Right atrium auricular region (tissue), 2 donors: ENCODE results near the gene RNF220. TPM values are rescaled to one million over a fixed set of nuclear protein-coding genes. Genes with fewer than 3 reads are reported as not detected.

ENCODE experiments used
- DNase-seq: peaks from one replicate; pipeline ENCODE4 v3.0.0-alpha.2; 2019; ENCODE audit warnings: low spot score
- H3K27ac ChIP-seq, 2 donors: fragments of 200-600 bp; sonication (generic); 1 replicate in 1 of 2; 2 replicates in 1 of 2; pipeline ENCODE4 v1.5.1; 2016 to 2019
- H3K27me3 ChIP-seq, 2 donors: fragments of 200-600 bp; sonication (generic); one replicate each; pipeline versions ENCODE4 v1.5.1 to v1.6.0; 2017 to 2019
- H3K36me3 ChIP-seq: fragments of 200-600 bp; sonication (generic); one replicate; pipeline ENCODE4 v1.5.1; 2016
- H3K4me1 ChIP-seq, 2 donors: fragments of 200-600 bp; sonication (generic); one replicate each; pipeline versions ENCODE4 v1.5.1 to v1.6.0; 2017 to 2019
- H3K4me3 ChIP-seq, 2 donors: fragments of 200-600 bp; sonication (generic); 1 replicate in 1 of 2; 2 replicates in 1 of 2; pipeline ENCODE4 v1.5.1; 2017 to 2019; ENCODE audit warnings: mild to moderate bottlenecking in 1 of 2, moderate library complexity in 1 of 2
- H3K9me3 ChIP-seq, 2 donors: fragments of 200-600 bp; sonication (generic); one replicate each; pipeline ENCODE4 v1.5.1; 2019
- total RNA-seq, 2 donors: library from RNA; depleted of rRNA; stranded (reverse); fragments of >200 nt; gene quantifications; one replicate each; pipeline ENCODE4 v1.1.0, GENCODE V29; 2016
- TF ChIP-seq, protein P1 (sequence below), 2 donors: fragments of 200-600 bp; sonication (generic); IDR thresholded peaks; one replicate each; pipeline ENCODE4 v1.5.1; 2019; ENCODE audit warnings: antibody characterized with exemption in 2 of 2

Gene RNF220
- total RNA-seq, 2 donors from 2014 or later = 76.1 to 91.6 TPM

DNA sequence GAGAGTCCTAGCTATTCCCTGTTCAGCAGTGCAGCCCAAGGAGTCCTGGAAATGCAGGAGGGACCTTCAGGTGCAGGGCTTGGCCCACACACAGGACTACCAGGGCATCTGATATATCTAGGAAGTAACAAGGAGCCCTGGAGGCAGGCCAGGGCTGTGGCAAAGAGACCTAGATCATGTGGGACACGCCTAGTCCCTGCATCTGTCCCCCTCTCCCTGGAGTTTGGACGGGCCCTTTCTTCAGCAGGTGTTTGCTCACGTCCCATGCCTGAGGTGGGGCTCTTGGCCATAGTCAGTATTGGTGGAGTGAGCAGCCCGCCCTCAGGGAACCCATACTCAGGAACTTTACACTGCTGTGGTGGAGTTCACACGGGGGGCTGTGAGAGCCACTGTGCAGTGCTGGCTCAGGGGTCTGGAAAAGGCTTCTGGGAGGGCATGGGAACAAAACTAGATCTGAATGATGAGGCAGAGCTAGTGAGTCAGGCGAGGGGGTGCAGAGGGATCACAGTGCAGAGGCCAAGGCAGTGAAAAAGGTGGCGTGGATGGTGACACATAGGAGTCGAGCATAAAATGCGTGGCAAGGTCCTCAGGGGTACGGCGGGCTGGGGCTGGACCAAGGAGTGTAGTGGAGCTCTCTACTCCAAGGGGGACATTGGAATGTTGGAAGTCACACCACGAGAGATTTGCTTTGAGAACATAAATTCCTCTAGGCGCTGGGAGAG is 243.6 kb downstream of the RNF220 start:
- TF ChIP-seq, protein P1, sequence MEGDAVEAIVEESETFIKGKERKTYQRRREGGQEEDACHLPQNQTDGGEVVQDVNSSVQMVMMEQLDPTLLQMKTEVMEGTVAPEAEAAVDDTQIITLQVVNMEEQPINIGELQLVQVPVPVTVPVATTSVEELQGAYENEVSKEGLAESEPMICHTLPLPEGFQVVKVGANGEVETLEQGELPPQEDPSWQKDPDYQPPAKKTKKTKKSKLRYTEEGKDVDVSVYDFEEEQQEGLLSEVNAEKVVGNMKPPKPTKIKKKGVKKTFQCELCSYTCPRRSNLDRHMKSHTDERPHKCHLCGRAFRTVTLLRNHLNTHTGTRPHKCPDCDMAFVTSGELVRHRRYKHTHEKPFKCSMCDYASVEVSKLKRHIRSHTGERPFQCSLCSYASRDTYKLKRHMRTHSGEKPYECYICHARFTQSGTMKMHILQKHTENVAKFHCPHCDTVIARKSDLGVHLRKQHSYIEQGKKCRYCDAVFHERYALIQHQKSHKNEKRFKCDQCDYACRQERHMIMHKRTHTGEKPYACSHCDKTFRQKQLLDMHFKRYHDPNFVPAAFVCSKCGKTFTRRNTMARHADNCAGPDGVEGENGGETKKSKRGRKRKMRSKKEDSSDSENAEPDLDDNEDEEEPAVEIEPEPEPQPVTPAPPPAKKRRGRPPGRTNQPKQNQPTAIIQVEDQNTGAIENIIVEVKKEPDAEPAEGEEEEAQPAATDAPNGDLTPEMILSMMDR (IDR thresholded peaks at IDR 0.05) = no peak
- peaks cover 0 to 24% of the 10 kb centered on the region in 2 donors for H3K4me1 ChIP-seq
- H3K36me3 ChIP-seq = peaks cover 61% of the 10 kb centered on the region

DNA sequence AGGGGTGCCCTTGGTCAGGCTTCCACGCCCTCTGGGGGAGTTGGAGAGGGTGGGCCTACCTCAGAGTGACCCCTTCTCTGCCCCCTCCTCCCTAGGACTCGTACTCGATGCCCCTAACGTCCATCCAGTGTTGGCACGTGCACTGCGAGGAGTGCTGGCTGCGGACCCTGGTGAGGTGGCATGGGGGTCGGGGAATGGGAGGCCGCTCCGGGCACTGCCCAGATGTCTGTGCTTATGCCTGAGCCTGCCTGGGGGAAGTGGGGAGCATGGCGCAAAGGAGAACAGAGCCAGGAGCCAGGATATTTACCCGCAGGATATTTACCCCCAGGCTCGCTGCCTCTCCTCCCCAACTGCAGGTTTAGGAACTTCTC is 244.7 kb downstream of the RNF220 start:
- Histone ChIP-seq H3K4me1 (peaks cover 0 to 13% of the 10 kb centered on the region in 2 donors), H3K4me3 (no peak overlapping the region), H3K9me3 (no peaks in the 10 kb centered on the region), H3K27me3 (no peaks in the 10 kb centered on the region), H3K27ac (no peak overlapping the region), H3K36me3 (peaks cover 57% of the 10 kb centered on the region)
- TF ChIP-seq, protein P1 (IDR thresholded peaks at IDR 0.05) = no peak
- no peak for DNase-seq

More for the DNA sequence above, 243.6 kb downstream of the RNF220 start:
- no peak overlapping the region for H3K4me3 ChIP-seq
- no peaks in the 10 kb centered on the region for H3K27me3 ChIP-seq
- no peak overlapping the region for H3K27ac ChIP-seq
- DNase-seq = no peak
- no peaks in the 10 kb centered on the region for H3K9me3 ChIP-seq

DNA sequence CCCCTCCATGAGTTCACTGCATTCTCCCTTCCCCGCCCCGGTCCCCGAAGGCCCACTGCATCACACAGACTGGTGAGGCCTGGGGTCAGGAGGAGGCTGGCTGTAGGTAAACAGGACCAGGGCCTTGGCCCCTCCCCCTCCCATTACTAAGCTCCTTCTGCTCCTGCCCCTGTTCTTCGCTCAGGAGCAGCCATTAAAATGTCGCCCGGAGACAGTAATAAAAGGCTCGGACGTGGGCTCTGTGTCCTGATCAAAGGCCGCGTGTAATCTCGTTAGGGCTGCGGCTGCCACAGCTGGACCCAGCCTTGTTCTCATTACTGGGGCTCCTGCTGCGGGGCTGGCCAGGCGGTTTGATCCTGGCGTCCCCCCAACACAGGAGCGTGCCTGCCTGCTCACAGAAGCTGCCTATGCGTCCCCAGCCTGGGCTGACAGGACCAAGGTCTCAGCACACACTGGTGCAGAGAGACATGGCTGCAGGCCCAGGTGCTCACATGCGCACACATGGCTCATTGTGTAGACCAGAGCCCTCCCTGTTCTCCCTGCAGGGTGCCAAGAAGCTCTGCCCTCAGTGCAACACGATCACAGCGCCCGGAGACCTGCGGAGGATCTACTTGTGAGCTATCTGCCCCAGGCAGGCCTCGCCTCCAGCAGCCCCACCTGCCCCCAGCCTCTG is 245.2 kb downstream of the RNF220 start:
- peaks cover 52% of the 10 kb centered on the region for H3K36me3 ChIP-seq
- no peak overlapping the region for H3K4me3 ChIP-seq
- H3K27ac ChIP-seq = no peak overlapping the region
- no peak for DNase-seq
- peaks cover 0 to 8% of the 10 kb centered on the region in 2 donors for H3K4me1 ChIP-seq
- H3K27me3 ChIP-seq = no peaks in the 10 kb centered on the region
- TF ChIP-seq, protein P1 (IDR thresholded peaks at IDR 0.05) = no peak
- no peaks in the 10 kb centered on the region for H3K9me3 ChIP-seq

DNA sequence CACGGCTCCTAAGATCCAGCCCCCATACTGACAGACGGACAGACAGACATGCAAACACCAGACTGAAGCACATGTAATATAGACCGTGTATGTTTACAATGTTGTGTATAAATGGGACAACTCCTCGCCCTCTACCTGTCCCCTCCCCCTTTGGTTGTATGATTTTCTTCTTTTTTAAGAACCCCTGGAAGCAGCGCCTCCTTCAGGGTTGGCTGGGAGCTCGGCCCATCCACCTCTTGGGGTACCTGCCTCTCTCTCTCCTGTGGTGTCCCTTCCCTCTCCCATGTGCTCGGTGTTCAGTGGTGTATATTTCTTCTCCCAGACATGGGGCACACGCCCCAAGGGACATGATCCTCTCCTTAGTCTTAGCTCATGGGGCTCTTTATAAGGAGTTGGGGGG is 246.0 kb downstream of the RNF220 start:
- Histone ChIP-seq H3K36me3 (peaks cover 46% of the 10 kb centered on the region), H3K4me3 (no peak overlapping the region), H3K27me3 (no peaks in the 10 kb centered on the region), H3K27ac (no peak overlapping the region), H3K9me3 (no peaks in the 10 kb centered on the region), H3K4me1 (peaks cover 0 to under 1% of the 10 kb centered on the region in 2 donors)
- TF ChIP-seq, protein P1 (IDR thresholded peaks at IDR 0.05) = no peak
- DNase-seq = no peak

DNA sequence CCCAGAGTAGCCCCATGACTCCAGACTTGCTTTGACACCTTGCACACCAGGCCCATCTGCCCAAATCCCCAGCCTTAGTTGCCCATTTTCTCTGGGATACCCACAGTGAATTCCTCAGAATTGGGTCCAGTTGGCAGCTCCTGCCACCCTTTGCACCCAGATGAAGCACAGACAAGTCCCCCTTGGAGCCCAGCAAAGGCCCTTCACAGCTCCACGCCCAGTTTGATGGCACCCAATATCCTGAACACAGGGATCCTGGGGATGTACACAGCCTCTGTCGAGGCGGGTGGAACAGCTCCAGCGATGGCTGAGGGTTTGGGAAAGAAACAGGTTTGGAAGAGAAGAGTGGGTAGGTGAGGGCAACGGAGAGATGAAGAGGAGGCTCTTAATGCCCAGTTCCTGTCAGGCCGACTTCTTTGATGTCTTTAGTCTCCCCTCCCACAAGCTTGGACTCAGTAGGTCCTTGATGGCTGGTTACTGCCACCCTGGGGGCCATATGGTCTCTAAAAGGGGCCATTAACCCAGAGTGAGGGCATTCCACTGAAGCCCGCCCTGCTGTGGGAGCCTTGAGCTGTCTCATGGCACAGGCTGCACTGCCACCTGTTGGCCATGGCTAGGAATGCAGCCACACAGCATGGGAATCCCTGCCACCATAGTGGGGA is 247.5 kb downstream of the RNF220 start:
- Histone ChIP-seq H3K27ac (no peak overlapping the region), H3K27me3 (no peaks in the 10 kb centered on the region), H3K4me3 (no peak overlapping the region), H3K9me3 (no peaks in the 10 kb centered on the region), H3K36me3 (peaks cover 31% of the 10 kb centered on the region), H3K4me1 (no peaks in the 10 kb centered on the region)
- TF ChIP-seq, protein P1 (IDR thresholded peaks at IDR 0.05) = peak; percentile 96 to 97
- peak; percentile 86 for DNase-seq
